GM21390 (cell line): ENCODE results near the gene S100A16.

ENCODE experiments used
- ATAC-seq: cut with Tn5 transposase; IDR thresholded peaks from one replicate; pipeline ENCODE4 v1.9.1; 2021; ENCODE audit not compliant: unreplicated experiment

The S100A16 gene

DNA sequence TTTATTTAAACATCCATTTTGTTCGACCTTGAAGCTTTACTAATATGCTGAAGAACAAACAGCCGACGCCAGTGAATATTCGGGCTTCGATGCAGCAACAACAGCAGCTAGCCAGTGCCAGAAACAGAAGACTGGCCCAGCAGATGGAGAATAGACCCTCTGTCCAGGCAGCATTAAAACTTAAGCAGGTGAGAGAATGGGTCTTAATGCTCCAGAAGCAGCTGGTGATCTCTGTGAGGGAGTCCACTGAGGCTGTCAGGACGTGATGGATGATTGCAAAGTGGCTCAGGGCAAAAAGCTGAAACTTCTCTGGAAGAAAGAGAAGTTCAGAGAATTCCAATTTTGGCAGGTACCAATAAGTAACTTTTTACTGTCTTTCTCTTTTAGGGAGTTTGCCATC is 25.3 kb upstream of the S100A16 start:
- no peak for ATAC-seq

DNA sequence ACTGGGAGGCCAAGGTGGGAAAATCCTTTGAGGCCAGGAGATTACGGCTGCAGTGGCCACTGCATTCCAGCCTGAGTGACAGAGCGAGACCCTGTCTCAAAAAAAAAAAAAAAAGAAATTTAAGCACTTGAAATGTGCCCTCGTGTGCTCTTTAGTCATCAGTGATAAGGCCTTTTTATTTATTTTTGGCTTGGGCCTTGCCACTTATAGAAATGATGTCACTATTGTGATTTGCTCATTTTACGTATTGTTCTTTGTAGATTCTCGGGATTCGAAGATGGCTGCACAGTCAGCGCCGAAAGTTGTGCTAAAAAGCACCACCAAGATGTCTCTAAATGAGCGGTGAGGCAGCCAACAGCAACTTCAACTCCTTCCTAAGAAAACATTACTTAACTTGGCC is 23.4 kb upstream of the S100A16 start:
- no peak for ATAC-seq

DNA sequence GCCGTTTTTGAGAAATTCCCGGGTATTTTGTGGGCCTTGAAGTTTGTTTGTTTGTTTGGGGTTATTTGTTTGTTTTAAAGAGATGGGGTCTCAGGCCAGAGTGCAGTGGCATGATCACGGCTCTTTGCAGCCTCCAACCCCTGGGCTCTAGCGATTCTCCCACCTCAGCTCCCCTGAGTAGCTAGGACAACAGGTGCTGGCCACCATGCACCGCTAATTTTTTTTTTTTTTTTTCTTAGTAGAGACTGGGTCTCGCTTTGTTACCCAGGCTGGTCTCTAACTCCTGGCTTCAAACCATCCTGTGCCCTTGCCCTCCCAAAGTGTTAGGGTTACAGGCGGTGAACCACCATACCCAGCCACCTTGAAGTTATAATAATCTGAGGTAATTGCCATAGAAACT is 22.9 kb upstream of the S100A16 start:
- ATAC-seq: no peak

DNA sequence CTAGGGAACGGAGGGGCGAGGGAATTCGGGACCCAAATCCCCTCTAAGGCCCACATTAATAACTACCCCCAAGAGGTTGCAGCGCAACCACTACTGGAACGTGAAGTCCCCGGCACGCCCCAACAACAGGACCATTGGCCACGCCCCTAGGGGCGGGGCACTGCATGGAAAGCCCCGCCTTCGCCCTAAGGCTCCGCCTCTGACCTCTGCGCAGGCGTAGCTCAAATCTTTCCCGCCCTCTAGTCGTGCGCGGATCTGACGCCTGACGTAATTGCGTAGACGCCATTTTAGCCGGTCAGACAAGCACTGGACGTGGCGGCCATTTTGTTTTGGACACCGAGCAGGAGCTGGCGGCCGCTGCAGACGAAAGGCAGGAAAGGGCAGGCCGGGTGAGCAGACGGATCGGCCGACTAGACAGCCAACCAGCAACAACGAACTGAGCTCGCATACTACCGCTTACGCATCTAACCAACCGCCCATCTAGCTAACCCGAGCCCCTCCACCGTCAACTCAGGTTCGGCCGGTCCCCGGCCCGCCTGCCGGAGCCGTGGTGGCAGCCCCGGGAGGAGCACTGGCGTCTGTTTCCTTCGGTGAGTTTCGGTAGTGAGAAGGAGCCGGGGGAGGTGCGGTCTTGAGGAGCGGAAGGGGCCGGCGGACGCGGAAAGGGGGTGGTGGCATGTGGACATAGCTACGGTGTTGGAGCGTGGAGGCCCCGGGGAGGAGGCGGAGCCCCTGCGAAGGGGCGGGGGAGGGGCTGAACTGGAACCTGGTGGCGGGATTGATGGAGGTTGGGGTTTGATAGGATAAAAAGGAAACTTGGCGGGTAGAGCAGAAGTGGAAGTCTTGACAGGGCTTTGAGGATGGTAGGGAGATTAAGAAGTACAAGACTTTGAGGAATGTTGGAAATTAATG is 21.1 kb upstream of the S100A16 start, which contains the start of gene CHTOP:
TSS of gene CHTOP (plus strand) at position 313 of the 912 bp plus-strand sequence. CDS start 2,523 bp downstream, outside the sequence.
- peak; percentile 86 for ATAC-seq

DNA sequence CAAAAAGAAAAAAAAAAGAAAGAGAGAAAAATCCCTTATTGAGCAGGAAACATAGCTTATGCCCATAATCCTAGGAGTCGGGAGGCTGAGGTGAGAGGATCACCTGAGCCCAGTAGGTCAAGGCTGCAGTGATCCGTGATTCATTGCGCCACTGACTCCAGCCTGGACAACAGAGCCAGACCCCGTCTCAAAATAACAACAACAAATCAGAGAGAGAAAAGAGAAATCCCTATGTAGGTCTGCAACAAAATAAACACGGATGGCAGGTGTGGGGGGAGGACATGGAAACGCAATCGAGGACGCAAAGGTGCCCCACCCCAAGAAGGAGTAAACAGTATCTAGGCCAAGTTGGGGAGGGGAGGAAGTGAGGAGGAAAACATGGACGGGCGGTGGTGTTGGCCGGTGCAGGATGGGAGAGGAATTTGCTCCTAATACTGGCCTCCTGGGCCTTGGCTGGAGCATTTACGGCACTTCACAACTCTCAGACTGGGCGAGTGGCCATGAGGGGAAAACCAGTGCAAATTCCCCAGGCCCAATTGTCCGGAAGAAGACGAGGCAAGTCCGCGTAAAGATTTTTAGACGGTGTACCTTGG is 20.3 kb upstream of the S100A16 start:
- ATAC-seq: no peak

DNA sequence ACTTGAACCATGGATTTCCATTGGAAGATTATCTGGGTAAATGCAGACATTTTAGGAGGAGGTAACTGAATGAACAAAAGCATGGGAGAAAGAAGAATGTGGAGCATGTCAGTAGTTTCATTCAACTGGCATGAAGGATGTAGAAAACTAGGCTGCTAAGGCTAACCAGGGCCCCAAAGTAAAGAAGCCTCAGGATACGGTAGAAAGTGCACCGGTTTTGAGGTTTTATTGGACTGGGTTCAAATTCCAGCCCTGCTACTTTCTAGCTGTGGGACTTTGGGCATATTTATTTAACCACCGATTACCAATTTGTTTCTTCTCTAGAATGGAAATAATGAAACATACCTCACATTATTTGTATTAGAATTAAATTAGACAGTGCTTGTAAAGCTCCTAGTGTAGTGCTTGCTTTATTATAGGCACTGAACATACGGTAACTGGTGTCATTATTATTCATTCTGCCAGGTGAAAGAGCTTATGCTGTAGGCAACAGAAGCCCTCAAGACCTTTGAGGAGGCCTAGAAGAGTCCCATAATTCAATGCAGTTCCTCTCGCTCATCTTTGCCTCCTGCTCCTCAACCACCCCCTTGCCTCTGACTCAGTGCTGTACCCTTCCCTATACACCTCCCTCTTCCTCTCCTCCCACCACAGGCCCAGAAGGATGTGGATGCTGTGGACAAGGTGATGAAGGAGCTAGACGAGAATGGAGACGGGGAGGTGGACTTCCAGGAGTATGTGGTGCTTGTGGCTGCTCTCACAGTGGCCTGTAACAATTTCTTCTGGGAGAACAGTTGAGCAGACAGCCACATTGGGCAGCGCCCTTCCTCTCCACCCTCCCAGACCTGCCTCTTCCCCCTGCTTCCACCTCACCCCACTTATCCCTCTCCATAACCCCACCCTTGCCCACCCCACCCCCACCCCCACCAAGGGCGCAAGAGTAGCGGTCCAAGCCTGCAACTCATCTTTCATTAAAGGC is 18.4 kb upstream of the S100A16 start:
- no peak for ATAC-seq

DNA sequence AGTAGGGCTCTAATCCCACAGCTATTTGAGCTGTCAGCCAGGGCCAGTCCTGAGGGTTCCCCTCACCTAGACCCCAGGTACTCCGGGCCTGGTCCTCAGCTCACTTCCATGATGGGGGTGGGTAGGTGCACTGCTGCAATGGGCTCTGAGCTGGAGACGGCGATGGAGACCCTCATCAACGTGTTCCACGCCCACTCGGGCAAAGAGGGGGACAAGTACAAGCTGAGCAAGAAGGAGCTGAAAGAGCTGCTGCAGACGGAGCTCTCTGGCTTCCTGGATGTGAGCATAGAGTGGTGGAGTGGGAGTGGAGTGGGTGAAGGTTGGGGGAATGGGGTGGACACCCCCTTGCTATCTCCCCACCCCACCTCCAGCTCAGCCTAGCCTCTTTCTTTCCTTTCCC is 17.4 kb upstream of the S100A16 start:
- no peak for ATAC-seq

DNA sequence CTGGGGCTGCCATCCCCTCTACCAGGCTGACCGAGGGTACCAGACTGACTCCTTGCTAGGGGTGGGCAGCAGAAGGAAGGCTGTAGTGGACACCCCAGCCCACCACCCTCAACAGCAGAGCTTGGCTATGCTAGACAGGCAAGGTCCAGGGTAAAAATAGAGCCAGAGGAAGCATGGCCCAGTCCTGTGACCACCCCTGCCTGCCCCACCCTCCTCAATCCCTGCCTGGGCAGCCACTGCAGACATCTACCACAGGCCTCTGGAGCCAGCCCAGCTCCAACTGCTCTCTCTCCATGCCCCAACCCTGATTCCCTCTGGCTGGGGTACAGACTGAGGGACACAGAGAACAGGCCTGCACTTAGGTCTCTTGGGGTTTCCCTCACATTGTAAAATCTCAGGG is 17.0 kb upstream of the S100A16 start:
- no peak for ATAC-seq

DNA sequence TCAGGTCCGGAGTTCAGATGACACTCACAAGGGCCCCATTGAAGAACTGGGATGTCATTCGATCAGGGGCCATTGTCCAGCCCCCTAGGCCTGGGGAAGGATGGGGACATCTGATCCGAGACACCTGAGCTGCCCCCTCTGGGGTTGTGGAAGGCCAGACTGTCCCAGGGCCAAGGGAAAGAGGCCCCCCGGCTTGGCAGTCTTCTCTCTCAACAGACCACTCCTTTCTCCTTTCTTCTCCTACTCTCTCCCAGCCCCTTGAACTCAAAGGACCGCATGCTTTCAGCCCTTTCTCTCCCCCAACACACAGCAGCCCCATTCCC is 16.4 kb upstream of the S100A16 start:
- ATAC-seq: no peak

DNA sequence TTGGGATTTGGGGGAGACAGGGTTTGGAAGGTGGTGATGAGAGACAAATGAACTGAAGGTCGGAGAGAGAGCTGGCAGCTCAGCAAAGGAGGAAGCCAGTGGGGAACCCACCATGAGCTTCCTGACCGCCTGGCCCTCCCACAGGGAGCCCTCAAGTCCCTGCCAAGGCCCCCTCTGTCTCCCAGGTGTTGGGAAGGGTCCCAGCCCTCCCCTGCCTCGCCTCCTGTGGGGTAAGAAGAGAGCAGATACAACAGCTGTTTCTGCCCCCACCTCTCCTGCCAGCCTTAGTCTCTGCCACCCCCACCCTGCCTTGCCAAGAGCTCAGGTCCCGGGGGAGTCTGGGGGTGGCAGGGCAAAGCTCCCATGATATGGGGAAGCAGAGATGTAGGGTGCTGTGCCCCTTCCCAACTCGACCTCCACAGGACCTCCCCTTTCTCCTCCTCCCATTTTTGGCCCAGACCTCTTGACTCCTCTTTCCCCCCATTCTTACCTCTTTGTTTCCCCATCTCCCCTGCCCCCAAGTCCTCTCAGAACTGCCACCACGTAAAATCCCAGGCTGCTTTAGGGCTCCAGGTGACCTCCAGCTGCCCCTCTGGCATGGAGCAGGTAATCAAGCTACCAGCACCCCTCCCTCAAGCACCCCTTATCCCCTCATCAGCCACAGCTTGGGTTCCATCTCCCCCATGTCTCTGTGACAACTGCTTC is 15.9 kb upstream of the S100A16 start:
- ATAC-seq: no peak

DNA sequence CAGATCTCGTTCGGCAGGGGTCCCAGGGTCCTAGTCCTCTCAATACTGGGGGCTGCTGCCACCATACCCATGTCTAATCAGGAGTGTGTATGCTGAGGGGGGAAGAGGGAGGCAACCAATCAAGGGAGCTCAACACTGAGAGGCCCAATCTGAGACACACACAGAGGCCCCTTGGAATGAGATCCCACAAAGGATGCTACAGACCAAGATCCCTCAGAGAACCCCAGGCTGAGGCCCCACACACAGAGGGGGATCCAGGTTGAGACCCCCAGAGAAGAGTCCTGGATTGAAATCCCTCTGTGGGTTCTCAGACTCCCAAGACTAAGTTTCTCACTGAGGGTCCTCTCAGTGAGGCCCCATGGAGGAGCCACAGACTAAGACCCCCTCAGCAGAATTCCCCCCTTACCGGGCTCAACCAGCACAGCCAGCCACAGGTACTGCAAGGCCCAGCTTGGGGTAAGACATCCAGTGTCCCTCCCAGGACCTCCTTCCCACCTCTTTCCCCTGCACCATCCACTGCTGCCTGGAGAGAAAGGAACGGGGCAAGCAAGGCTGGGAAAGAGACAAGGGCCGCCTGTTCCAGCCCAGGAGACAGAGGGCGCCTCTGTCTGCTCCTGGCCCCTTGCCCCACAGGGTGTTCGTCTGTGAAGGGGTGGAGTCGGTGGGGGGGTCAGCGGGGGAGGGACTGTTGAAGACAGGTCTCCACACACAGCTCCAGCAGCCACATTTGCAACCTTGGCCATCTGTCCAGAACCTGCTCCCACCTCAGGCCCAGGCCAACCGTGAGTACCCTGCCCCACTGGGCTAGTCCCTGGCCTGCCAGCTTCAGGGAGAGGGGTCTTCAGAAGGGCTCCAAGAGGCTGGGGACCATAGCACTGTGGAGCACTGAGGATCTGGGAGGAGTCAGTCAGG is 15.0 kb upstream of the S100A16 start, which contains the start of gene S100A1:
TSS of gene S100A1 (plus strand) at position 720 of the 912 bp plus-strand sequence. CDS start 2,088 bp downstream, outside the sequence.
- ATAC-seq: no peak

DNA sequence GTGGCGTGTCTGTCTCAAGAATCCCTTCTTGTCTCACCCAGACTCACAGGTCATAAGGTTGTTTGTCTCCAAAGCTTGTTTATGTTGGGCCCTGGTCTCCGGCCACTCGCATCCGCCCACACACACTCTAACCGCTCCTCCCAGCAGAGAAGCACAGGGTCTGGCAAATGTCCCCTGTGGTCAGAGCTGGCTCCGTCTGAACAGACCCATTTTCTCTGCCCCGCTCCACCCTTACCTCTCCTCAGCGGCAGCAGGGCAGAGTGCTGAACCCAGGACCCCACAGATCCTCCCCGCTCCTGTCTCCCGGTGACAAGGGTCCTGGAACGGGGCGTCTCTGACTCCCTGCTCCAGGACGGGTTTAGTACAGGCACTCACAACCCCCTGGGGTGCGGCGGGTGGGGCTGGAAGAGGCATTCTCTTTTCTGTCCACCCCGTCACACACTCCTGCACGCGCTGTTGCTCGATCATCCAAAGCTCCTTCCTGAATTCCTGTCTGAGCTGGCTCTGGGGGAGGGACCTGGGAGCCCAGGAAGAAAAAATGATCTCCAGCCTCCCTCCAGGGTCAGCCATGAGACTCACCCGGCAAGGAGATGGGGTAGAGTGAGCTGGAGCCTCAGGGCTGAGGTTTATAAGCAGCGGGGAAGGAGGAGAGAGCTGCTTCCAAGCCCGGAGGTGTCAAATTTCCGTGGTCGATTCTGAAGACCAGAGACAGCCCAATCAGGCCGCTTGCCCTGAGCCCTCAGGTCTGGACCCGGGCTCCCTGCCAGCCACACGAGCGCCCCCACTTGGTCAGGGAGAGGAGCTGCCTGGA is 14.2 kb upstream of the S100A16 start, which contains the start of gene S100A13:
TSS of gene S100A13 (minus strand) at position 602 of the 811 bp plus-strand sequence. CDS start 1,033 bp downstream, outside the sequence.
- no peak for ATAC-seq

DNA sequence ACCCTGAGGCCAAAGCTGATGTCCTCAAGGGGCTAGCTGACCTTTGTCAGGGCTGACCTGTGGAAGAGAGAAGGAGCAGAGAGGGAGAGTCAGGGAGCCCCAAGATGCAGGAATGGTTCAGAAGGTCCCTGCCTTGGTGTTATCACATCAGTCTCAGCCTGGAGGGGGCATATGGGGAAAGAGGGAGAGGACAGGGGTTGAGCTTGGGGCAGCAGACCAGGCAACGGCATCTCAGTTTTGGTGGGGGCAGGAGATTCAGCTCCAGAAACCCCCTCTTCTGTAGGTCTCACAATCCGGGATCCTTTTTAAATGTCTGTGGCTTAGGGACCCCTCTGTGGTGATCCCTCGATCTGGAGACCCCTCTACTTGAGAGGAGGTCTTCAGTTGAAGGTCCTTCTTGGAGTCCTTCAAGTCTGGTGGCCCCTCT is 13.6 kb upstream of the S100A16 start:
- ATAC-seq: no peak

DNA sequence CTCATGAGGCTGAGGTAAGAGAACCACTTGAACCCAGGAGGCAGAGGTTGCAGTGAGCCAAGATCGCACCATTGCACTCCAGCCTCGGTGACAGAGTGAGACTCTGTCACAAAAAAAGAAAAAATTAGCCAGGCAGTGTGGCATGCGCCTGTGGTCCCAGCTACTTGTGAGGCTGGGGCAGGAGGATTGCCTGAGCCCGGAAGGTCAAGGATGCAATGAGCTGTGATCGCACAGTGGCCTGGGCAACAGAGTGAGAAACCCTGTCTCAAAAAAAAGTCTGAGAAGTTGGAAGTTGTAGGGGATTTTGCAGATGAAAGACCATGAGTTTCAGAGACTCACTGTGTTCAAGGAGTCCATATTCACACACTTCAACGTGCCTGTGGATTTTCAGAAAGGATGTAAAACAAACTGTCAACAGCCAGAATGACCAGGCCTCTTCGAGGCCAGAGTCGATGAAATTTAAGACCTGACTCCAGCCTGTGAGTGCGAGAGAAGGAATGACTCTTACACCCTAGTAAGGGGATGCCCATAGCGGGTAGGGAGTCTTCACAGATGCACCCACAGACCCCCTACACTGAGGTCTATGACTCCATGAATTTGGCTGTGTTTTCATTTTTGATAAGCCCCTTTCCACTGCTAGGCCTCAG is 12.2 kb upstream of the S100A16 start:
- no peak for ATAC-seq

DNA sequence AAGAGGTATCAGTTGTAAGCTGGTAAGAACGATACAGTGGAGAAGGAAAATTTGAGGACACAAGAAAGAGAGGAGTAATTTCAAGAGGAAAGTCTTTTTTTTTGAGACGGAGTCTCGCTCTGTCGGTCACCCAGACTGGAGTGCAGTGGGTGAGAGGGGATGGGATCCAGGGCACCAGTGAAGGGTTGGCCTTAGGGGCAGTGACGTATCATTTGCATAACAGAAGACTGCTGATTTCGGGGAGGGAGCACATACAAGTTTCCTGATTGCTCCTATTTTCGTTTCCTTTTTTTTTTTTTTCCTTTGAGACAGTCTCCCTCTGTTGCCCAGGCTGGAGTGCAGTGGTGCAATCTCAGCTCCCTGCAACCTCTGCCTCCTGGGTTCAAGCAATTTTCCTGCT is 10.2 kb upstream of the S100A16 start:
- no peak for ATAC-seq

DNA sequence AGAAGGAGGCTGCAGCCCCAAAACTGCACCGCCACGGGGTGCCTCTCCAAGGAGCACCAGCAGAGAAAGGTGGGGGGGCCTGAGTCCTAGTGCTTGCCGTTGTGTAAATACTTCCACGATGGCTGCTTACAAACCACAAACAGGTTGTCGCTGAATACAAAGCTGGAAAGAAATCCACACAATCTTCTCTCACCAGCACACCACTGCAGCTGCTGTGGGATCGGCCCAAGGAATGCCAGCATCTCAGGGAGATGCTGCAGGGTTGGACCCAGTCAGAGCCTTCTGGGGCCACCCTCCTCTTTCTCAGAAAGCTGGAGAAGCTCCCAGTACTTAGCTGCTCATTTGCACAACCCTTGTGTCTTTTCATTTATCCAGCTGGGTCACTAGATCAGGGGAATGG is 6.2 kb upstream of the S100A16 start:
- ATAC-seq: no peak

DNA sequence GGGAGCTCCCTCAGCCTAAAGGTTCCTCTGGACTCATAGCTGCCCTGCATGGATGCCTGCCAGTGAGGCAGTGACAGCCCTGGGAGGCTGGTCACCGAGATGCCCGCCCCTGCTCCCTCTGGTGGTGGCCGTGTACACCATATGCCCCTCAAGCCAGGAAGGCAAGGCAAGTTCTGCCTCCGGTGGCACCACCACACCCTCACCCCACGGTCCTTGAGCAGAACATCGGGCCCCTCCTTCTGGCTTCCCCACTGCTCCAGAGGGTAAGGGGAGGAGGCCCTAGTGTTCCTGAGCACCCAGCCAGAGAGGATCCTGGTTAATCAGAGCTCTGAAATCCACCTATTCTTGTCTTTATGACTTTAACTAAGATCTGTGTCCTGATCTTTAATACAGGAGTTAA is 4.7 kb upstream of the S100A16 start:
- ATAC-seq: no peak

DNA sequence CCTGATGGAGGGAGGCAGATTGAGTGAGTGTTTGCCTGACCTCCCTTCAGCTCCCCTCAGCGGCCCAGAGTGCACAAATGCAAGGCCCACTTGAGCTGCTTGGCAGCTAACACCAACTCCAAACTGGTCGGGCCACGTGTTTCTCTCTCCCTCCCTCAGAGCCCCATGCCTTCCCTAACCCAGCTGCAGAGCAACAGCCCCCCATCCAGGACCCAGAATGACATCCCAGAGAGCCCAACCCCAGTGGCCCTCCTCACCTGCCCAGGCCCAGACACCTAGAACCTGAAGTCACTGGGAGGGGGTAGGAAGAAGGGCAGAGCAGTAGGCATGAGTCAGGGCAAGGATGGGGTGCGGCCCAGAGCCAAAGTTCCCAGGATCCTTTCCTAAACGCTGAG is 4.0 kb upstream of the S100A16 start:
- no peak for ATAC-seq
